H1 (cell line): ENCODE results near the gene LRRC9. TPM values are rescaled to one million over a fixed set of nuclear protein-coding genes. Genes with fewer than 3 reads are reported as not detected.

ENCODE experiments used
- NRF1 ChIP-seq: IDR thresholded peaks from 2 replicates; pipeline ENCODE4 v1.6.1; 2011; ENCODE audit warnings: mild to moderate bottlenecking, low read depth, low read length, improper control_type of control experiment
- polyA plus RNA-seq, 7 experiments: library from polyadenylated mRNA; depleted of rRNA in 3 of 7; stranded (reverse) in 5 of 7; unstranded in 2 of 7; fragments of >200 nt in 5 of 7; fragments of 200-250 nt in 2 of 7; gene quantifications; 1 replicate in 5 of 7; 2 replicates in 1 of 7; 4 replicates in 1 of 7; pipeline versions ENCODE4 v1.2.1 to v1.2.3, GENCODE V29; 2011 to 2013; ENCODE audit warnings: missing spikeins in 2 of 7, mixed read lengths in 2 of 7
- total RNA-seq: library from RNA; stranded (reverse); fragmentation: NEBNext Ultra II Directional; extraction: Animal tissue kit (Norgen Biotek cat#: 25700); gene quantifications from 2 replicates; pipeline ENCODE4 v1.2.1, GENCODE V29; 2021
- TF ChIP-seq, protein P1 (sequence below): fragments of 300-600 bp; sonication (generic); IDR thresholded peaks from 2 replicates; pipeline ENCODE4 v1.7.1; 2012; ENCODE audit warnings: low read length, moderate library complexity, mild to moderate bottlenecking, inconsistent platforms; ENCODE audit not compliant: insufficient replicate concordance
- TF ChIP-seq, protein P2 (sequence below), 3 experiments: IDR thresholded peaks; 1 replicate in 2 of 3; 2 replicates in 1 of 3; pipeline versions ENCODE4 v1.5.1 to v1.6.1; 2011; ENCODE audit warnings: low read length in 3 of 3, mild to moderate bottlenecking in 3 of 3, inconsistent platforms in 2 of 3, low read depth in 1 of 3, moderate library complexity in 1 of 3; ENCODE audit not compliant: insufficient read depth in 1 of 3; ENCODE audit errors: control extremely low read depth in 1 of 3

LRRC9 gene
- total and polyA plus RNA-seq, 2 of the 8 experiments (the other 6 are each of a cell fraction or from before 2014, with no cell fraction given) = 0.12 to 0.84 TPM

DNA sequence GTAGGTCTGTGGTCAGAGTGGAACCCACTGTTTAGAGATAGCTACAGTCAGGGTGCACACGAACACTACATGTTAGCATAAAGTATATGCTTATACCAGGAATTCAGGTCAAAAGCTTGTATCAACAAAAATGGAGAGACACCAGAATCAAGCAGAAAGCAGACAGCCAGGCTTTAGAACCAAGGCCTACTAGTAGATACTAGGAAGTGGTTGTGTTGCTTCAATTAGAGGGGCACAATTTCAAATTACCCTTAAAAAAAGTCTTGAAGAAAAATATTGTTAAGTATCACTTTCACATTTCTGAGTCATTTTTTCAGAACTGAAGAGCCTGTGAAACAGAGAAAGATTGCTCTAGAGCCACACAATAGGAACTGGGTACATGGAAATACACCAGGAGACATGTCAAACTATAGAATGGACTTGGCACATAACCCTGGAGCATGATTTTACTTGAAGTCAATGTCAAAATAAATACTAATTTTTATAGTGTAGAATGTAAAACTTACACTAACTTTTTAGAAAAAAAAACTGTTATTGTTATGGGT lies 41.6 kb downstream of the LRRC9 start (continued):
- TF ChIP-seq, protein P1, sequence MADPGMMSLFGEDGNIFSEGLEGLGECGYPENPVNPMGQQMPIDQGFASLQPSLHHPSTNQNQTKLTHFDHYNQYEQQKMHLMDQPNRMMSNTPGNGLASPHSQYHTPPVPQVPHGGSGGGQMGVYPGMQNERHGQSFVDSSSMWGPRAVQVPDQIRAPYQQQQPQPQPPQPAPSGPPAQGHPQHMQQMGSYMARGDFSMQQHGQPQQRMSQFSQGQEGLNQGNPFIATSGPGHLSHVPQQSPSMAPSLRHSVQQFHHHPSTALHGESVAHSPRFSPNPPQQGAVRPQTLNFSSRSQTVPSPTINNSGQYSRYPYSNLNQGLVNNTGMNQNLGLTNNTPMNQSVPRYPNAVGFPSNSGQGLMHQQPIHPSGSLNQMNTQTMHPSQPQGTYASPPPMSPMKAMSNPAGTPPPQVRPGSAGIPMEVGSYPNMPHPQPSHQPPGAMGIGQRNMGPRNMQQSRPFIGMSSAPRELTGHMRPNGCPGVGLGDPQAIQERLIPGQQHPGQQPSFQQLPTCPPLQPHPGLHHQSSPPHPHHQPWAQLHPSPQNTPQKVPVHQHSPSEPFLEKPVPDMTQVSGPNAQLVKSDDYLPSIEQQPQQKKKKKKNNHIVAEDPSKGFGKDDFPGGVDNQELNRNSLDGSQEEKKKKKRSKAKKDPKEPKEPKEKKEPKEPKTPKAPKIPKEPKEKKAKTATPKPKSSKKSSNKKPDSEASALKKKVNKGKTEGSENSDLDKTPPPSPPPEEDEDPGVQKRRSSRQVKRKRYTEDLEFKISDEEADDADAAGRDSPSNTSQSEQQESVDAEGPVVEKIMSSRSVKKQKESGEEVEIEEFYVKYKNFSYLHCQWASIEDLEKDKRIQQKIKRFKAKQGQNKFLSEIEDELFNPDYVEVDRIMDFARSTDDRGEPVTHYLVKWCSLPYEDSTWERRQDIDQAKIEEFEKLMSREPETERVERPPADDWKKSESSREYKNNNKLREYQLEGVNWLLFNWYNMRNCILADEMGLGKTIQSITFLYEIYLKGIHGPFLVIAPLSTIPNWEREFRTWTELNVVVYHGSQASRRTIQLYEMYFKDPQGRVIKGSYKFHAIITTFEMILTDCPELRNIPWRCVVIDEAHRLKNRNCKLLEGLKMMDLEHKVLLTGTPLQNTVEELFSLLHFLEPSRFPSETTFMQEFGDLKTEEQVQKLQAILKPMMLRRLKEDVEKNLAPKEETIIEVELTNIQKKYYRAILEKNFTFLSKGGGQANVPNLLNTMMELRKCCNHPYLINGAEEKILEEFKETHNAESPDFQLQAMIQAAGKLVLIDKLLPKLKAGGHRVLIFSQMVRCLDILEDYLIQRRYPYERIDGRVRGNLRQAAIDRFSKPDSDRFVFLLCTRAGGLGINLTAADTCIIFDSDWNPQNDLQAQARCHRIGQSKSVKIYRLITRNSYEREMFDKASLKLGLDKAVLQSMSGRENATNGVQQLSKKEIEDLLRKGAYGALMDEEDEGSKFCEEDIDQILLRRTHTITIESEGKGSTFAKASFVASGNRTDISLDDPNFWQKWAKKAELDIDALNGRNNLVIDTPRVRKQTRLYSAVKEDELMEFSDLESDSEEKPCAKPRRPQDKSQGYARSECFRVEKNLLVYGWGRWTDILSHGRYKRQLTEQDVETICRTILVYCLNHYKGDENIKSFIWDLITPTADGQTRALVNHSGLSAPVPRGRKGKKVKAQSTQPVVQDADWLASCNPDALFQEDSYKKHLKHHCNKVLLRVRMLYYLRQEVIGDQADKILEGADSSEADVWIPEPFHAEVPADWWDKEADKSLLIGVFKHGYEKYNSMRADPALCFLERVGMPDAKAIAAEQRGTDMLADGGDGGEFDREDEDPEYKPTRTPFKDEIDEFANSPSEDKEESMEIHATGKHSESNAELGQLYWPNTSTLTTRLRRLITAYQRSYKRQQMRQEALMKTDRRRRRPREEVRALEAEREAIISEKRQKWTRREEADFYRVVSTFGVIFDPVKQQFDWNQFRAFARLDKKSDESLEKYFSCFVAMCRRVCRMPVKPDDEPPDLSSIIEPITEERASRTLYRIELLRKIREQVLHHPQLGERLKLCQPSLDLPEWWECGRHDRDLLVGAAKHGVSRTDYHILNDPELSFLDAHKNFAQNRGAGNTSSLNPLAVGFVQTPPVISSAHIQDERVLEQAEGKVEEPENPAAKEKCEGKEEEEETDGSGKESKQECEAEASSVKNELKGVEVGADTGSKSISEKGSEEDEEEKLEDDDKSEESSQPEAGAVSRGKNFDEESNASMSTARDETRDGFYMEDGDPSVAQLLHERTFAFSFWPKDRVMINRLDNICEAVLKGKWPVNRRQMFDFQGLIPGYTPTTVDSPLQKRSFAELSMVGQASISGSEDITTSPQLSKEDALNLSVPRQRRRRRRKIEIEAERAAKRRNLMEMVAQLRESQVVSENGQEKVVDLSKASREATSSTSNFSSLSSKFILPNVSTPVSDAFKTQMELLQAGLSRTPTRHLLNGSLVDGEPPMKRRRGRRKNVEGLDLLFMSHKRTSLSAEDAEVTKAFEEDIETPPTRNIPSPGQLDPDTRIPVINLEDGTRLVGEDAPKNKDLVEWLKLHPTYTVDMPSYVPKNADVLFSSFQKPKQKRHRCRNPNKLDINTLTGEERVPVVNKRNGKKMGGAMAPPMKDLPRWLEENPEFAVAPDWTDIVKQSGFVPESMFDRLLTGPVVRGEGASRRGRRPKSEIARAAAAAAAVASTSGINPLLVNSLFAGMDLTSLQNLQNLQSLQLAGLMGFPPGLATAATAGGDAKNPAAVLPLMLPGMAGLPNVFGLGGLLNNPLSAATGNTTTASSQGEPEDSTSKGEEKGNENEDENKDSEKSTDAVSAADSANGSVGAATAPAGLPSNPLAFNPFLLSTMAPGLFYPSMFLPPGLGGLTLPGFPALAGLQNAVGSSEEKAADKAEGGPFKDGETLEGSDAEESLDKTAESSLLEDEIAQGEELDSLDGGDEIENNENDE = no peak
- TF ChIP-seq NRF1 = no peak
- TF ChIP-seq, protein P2, sequence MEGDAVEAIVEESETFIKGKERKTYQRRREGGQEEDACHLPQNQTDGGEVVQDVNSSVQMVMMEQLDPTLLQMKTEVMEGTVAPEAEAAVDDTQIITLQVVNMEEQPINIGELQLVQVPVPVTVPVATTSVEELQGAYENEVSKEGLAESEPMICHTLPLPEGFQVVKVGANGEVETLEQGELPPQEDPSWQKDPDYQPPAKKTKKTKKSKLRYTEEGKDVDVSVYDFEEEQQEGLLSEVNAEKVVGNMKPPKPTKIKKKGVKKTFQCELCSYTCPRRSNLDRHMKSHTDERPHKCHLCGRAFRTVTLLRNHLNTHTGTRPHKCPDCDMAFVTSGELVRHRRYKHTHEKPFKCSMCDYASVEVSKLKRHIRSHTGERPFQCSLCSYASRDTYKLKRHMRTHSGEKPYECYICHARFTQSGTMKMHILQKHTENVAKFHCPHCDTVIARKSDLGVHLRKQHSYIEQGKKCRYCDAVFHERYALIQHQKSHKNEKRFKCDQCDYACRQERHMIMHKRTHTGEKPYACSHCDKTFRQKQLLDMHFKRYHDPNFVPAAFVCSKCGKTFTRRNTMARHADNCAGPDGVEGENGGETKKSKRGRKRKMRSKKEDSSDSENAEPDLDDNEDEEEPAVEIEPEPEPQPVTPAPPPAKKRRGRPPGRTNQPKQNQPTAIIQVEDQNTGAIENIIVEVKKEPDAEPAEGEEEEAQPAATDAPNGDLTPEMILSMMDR (IDR thresholded peaks at IDR 0.05; ENCODE audit: control extremely low read depth in 1 of 3, insufficient read depth in 1 of 3, low read depth in 1 of 3, low read length in 3 of 3) = no peak
